AG08395 (cell line): ENCODE results near the gene PPP4R2.
"Not testable (repeated sequence)": the region's sequence is repeated elsewhere in the genome, so short reads cannot be mapped to it uniquely, and the experiment has no call there.

Source experiments
- DNase-seq: peaks from one replicate; pipeline ENCODE4 v3.0.0; 2012; ENCODE audit warnings: mixed read lengths, low spot score

Gene PPP4R2

GRCh38 chr3:73026111-73026759 lies 29.6 kb downstream of the PPP4R2 start:
- no peak for DNase-seq

- no peak for DNase-seq
Observed at GRCh38 chr3:73026760-73027113, 30.1 kb downstream of the PPP4R2 start.

- no peak for DNase-seq
Observed at GRCh38 chr3:73028803-73029202, 32.2 kb downstream of the PPP4R2 start.

GRCh38 chr3:73029321-73029796 lies 32.7 kb downstream of the PPP4R2 start:
- peak; percentile 75 for DNase-seq

GRCh38 chr3:73030073-73030597 lies 33.5 kb downstream of the PPP4R2 start:
- no peak for DNase-seq

GRCh38 chr3:73031573-73032103 lies 35.0 kb downstream of the PPP4R2 start:
- no peak for DNase-seq

- peak; percentile 20 for DNase-seq
Observed at GRCh38 chr3:73036694-73037591, 40.3 kb downstream of the PPP4R2 start.

GRCh38 chr3:73041537-73041936 lies 44.9 kb downstream of the PPP4R2 start:
- no peak for DNase-seq

- no peak for DNase-seq
Observed at GRCh38 chr3:73043414-73043813, 46.8 kb downstream of the PPP4R2 start.

- DNase-seq = no peak
Observed at GRCh38 chr3:73045391-73045790, 48.8 kb downstream of the PPP4R2 start.

- DNase-seq = no peak
Observed at GRCh38 chr3:73046195-73046594, 49.6 kb downstream of the PPP4R2 start.

GRCh38 chr3:73049319-73049718 lies 52.7 kb downstream of the PPP4R2 start:
- no peak for DNase-seq

GRCh38 chr3:73052857-73053256 lies 56.2 kb downstream of the PPP4R2 start:
- DNase-seq = peak; percentile 18

- no peak for DNase-seq
Observed at GRCh38 chr3:73055583-73055982, 59.0 kb downstream of the PPP4R2 start.

GRCh38 chr3:73056014-73056844 lies 59.6 kb downstream of the PPP4R2 start:
- peak; percentile 46 for DNase-seq

- DNase-seq = no peak
Observed at GRCh38 chr3:73056845-73057150, 60.2 kb downstream of the PPP4R2 start.

- DNase-seq = peak; percentile 20
Observed at GRCh38 chr3:73060302-73060723, 63.7 kb downstream of the PPP4R2 start.

- DNase-seq = no peak
Observed at GRCh38 chr3:73061416-73061815, 64.8 kb downstream of the PPP4R2 start, which contains the start of gene EBLN2. Gene EBLN2, plus strand, starts transcription at chr3:73061659. Its CDS starts 423 bp downstream, at chr3:73062082.

- DNase-seq = not testable (repeated sequence)
Observed at GRCh38 chr3:73066243-73066642, 69.6 kb downstream of the PPP4R2 start.

- DNase-seq = no peak
Observed at GRCh38 chr3:73068419-73068818, 71.8 kb downstream of the PPP4R2 start.

GRCh38 chr3:73069187-73069586 lies 72.6 kb downstream of the PPP4R2 start:
- DNase-seq = no peak
